Effector memory CD8-positive, alpha-beta T cell (primary cell): ENCODE results near the gene PER3.

ENCODE experiments used
- ATAC-seq: fragments of 150-1000 bp; cut with Tn5 transposase; replicated peaks from 2 replicates; pipeline ENCODE4 v1.10.0; 2021; ENCODE audit warnings: mild to moderate bottlenecking, moderate library complexity
- DNase-seq, 3 experiments: peaks; one replicate each; pipeline ENCODE4 v3.0.0; 2021
- H3K27ac Mint-ChIP-seq, 2 donors: one replicate each; pipeline ENCODE4 v1.8.0; 2022; ENCODE audit warnings: mild to moderate bottlenecking in 2 of 2, mixed read lengths in 2 of 2, moderate library complexity in 2 of 2
- H3K27me3 Mint-ChIP-seq, 2 donors: one replicate each; pipeline ENCODE4 v1.8.0; 2022; ENCODE audit warnings: mixed read lengths in 2 of 2
- H3K36me3 Mint-ChIP-seq: one replicate; pipeline ENCODE4 v1.8.0; 2022; ENCODE audit warnings: mild to moderate bottlenecking, moderate library complexity, mixed read lengths; ENCODE audit not compliant: insufficient read depth
- H3K4me1 Mint-ChIP-seq, 2 donors: one replicate each; pipeline ENCODE4 v1.8.0; 2022; ENCODE audit warnings: low read depth in 2 of 2, mixed read lengths in 2 of 2
- H3K4me3 Mint-ChIP-seq, 2 donors: one replicate each; pipeline ENCODE4 v1.8.0; 2022; ENCODE audit warnings: mild to moderate bottlenecking in 2 of 2, mixed read lengths in 2 of 2, moderate library complexity in 2 of 2
- H3K9me3 Mint-ChIP-seq, 2 donors: one replicate each; pipeline ENCODE4 v1.8.0; 2022; ENCODE audit warnings: mixed read lengths in 2 of 2

Gene PER3

DNA sequence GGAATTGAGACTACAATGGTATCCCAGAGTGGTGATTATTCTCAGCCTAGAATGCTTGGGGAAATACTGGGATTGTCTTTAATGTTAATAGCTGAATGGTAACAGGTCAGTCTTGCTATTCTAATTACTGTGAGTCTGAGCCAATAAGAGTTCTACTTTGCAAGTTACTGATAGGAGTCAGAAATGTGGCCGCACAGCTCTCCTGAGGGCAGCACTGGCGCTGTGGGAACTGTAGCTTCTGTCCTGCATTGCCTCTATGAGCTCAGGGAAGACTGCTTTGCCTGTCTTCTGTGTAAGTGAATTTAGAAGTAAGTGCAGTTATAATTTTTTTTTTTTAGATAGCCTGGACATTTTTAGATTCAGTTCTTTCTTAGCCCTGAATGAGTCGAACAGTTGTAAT lies 23.0 kb upstream of the PER3 start:
- Mint-ChIP-seq H3K36me3 (peaks cover 5% of the 10 kb centered on the region), H3K4me3 (no peak overlapping the region), H3K9me3 (no peaks in the 10 kb centered on the region), H3K27me3 (peaks cover 0 to 6% of the 10 kb centered on the region in 2 donors), H3K27ac (no peak overlapping the region), H3K4me1 (no peaks in the 10 kb centered on the region)
- DNase-seq (no peak), ATAC-seq (no peak)

DNA sequence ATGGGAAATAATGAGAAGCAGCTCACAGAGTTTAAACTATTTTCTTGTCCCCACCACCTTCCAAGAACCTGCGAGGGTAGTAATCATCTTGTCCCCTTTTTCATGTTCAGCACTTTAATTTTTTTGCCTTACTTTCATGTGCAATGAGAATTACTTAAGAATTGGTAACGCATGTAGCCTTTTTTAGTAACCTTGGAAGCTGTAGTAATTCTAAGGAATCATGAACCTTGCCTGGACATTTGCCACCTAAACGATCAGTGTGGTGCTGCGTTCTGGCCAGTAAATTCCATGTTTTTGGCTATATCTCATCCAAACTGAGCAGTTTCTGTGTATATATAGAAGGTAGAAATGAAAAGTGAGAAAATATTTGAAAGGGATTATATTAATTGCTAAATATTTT lies 16.9 kb upstream of the PER3 start:
- no peak overlapping the region for H3K27ac Mint-ChIP-seq
- peaks cover 6 to 8% of the 10 kb centered on the region in 2 donors for H3K4me1 Mint-ChIP-seq
- H3K36me3 Mint-ChIP-seq = peaks cover 10% of the 10 kb centered on the region
- peaks cover 0 to 7% of the 10 kb centered on the region in 2 donors for H3K27me3 Mint-ChIP-seq
- no peaks in the 10 kb centered on the region for H3K9me3 Mint-ChIP-seq
- H3K4me3 Mint-ChIP-seq = no peak overlapping the region
- no peak for ATAC-seq
- no peak for DNase-seq

DNA sequence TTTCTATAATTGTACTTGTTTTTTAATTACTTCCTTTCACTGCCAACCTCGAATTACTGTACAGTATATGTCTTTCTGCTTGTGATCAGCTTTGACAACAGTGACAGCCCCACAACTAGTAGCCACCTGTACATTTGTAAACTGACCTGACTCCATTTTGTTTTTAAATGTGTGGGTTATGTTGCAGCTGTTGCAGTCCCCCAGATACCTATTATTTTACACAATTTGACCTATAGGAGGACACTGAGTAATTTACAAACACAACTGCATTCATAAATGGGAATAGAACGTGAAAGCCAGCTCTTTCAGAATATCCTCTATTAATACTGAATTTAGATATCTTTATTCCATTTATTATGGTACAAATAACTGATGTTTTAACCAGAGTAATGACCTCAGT lies 15.5 kb upstream of the PER3 start:
- Mint-ChIP-seq H3K27me3 (peaks cover 0 to 7% of the 10 kb centered on the region in 2 donors), H3K4me1 (peaks cover 10 to 18% of the 10 kb centered on the region in 2 donors), H3K27ac (no peak overlapping the region), H3K4me3 (no peak overlapping the region), H3K36me3 (peaks cover 14% of the 10 kb centered on the region), H3K9me3 (no peaks in the 10 kb centered on the region)
- ATAC-seq (no peak), DNase-seq (no peak)

DNA sequence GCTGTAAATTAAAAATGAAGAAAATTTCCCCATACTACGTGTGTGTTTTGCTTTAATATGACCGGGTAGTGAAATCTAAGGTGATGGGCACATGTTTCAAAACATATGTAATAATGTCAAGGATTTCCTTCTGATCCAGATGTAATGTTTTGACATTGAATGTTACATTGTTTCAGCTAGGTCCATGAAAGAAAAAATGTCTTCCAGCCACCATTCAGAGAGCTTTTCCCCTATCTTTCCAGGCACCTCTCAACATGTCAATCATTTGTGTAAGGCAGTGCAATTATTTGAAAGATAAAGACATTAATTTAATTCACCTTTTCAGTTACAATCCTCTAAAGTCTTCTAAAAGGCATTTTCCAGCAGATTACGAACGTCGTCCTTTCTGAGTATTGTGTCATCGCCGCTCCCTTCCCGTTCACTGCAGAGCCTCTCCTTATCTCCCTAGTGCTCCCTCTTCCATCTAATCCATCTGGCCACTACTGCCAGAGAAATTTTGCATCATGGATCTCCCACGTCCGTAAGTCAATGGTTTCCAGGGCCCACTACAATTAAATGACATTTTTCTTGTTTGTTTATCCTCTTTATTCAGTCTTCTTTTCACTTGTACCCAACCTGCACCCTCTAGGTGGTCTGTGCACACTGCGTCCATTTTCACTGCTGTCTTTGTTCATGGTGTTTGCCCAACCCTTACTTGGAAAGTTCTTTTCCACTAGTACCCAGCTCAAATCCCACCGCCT lies 14.2 kb upstream of the PER3 start:
- peak overlapping the region in 1 of 2 donors; percentile 89 for H3K4me3 Mint-ChIP-seq
- H3K27me3 Mint-ChIP-seq = peaks cover 0 to 7% of the 10 kb centered on the region in 2 donors
- no peak for ATAC-seq
- no peak for DNase-seq
- no peaks in the 10 kb centered on the region for H3K9me3 Mint-ChIP-seq
- H3K4me1 Mint-ChIP-seq = peaks cover 10 to 29% of the 10 kb centered on the region in 2 donors
- peaks cover 20% of the 10 kb centered on the region for H3K36me3 Mint-ChIP-seq
- peak overlapping the region in 1 of 2 donors; percentile 88 for H3K27ac Mint-ChIP-seq

DNA sequence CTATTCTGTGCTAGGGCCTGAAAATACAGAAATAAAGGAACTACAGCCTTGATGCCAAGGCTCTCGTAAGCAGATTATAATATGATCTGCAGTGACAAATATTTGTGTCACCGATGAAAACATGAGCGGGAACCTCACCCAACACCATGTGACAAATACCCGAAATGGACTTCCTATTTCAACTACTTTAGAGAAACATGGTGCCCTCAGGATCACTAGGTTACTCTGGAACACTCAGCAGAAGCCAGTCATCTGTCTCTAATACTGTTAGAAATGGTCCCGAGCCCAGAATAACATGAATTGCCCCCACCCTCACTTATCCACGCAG lies 13.5 kb upstream of the PER3 start:
- H3K27me3 Mint-ChIP-seq = peaks cover 0 to 7% of the 10 kb centered on the region in 2 donors
- no peak for DNase-seq
- no peaks in the 10 kb centered on the region for H3K9me3 Mint-ChIP-seq
- peak overlapping the region; percentile 85 to 88 for H3K27ac Mint-ChIP-seq
- H3K4me1 Mint-ChIP-seq = peaks cover 10 to 29% of the 10 kb centered on the region in 2 donors
- H3K4me3 Mint-ChIP-seq = peak overlapping the region; percentile 89 to 92
- ATAC-seq = peak; percentile 31
- peaks cover 24% of the 10 kb centered on the region for H3K36me3 Mint-ChIP-seq

DNA sequence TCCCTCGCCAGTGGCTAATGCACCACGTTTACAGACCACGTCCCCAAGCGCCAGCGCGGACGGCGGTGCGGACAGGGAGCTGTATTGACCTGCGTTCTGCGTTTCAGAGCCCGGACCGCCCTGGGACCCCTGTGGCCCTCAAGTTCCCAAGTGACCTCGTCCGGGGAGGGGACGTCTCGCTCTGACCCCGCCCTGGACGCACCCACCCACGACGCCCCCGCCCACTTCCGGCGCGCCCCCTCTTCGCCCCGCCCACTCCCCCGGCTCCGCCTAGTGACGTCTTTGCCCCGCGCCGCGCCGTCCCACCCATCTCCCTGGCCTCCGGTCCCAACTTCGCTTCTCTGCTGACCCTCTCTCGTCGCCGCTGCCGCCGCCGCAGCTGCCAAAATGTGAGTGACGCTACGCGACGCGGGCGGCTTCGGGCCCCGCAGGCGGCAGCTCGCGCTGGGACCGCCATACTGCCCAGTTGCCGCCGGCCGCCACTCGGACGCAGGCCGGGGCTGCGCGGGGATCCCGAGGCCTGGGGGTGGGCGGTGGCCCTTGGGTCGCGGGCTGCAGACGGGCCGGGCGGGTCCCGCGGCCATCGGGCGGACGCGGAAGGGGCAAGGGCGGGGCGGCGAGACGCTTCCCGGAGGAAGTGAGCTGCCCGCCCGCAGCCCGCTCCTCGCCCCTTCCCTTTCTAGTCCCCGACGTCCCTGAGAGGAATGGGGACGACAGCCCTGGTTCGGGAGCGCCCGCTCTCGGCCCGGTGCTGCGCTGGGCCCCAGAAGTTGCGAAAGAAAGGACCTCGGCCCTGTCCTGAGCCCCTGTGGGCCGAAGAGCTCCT lies 12.9 kb upstream of the PER3 start, which contains the start of gene VAMP3:
VAMP3 (plus strand) TSS at position 300 of the 826 bp plus-strand sequence; CDS start at position 388, 88 bp downstream.
- H3K4me3 Mint-ChIP-seq = peak within 1 kb of the TSS; percentile 89 to 92
- H3K9me3 Mint-ChIP-seq = no peaks in the 10 kb centered on the region
- H3K36me3 Mint-ChIP-seq = peaks cover 22% of the 10 kb centered on the region
- H3K27me3 Mint-ChIP-seq = peaks cover 0 to 7% of the 10 kb centered on the region in 2 donors
- H3K4me1 Mint-ChIP-seq = peaks cover 10 to 29% of the 10 kb centered on the region in 2 donors
- peak within 1 kb of the TSS; percentile 85 to 88 for H3K27ac Mint-ChIP-seq
- DNase-seq (peak; percentile 77 to 79 (median 78)), ATAC-seq (peak; percentile 93)

DNA sequence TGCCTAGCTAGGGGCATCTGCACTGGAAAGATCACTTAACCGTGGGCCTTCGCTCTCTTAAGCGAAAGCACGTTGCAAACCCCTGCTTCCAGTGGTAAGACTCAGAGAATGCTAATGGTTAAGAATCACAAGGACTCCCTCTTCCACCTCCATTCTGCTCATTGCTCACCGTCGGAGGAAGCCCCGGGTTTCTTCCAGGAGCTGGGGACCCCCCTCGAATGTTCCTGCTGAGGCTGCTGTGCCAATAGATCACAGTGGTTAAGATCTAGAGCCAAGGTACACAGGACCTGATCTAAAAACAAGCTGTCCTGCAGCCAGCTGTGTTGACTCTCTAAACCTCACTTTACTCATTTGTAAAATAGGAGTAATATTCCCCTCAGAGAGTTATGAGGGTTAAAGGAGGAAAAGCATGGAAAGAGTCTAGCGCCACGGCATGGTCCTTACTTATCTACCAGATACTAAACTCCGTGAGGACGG lies 12.2 kb upstream of the PER3 start:
- peaks cover 18% of the 10 kb centered on the region for H3K36me3 Mint-ChIP-seq
- no peak for ATAC-seq
- peaks cover 0 to 7% of the 10 kb centered on the region in 2 donors for H3K27me3 Mint-ChIP-seq
- H3K4me1 Mint-ChIP-seq = peaks cover 10 to 29% of the 10 kb centered on the region in 2 donors
- no peak for DNase-seq
- peak overlapping the region; percentile 89 to 92 for H3K4me3 Mint-ChIP-seq
- no peaks in the 10 kb centered on the region for H3K9me3 Mint-ChIP-seq
- peak overlapping the region; percentile 85 to 88 for H3K27ac Mint-ChIP-seq

DNA sequence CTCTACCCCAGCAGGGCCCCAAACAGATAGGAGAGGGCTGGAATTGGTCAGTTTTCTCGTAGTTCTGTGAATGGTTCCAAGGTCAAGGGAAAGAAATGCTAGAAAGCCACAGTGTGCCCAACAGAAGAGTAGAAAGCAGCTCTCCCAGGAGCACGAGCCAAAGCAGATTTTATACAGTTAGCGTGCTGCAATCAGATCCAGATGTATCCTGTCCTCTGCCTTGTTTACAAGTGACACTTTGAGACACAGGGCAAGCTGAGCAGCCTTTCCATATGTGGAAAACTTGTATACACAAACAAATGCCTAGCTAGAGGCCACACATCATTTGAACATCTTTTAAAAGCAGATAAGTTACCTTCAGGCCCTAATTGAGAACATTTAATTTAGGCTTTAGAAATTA lies 6.5 kb upstream of the PER3 start:
- Mint-ChIP-seq H3K27me3 (no peaks in the 10 kb centered on the region), H3K36me3 (peaks cover 36% of the 10 kb centered on the region), H3K4me3 (no peak overlapping the region), H3K27ac (no peak overlapping the region), H3K4me1 (peaks cover 14 to 34% of the 10 kb centered on the region in 2 donors), H3K9me3 (no peaks in the 10 kb centered on the region)
- ATAC-seq (no peak), DNase-seq (no peak)

DNA sequence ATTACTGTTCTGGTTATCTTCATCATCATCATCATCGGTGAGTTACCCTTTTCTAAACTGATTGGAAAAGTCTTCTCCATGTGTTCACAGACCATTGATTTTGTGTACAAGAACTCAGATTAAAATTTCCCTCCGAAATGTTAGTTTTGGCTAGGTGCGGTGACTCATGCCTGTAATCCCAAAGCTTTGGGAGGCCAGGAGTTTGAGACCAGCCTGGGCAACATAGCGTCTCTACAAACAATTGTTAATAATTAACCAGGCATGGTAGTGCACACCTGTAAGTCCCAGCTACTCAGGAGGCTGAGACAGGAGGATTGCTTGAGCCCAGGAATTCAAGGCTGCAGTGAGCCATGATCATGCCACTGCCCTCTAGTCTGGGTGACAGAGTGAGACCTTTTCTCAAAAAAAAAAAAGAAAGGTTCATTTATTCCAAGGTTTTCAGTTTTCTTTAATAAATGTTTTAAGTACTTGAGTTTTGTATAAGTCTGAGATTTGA lies 5.9 kb upstream of the PER3 start:
- no peak overlapping the region for H3K4me3 Mint-ChIP-seq
- no peaks in the 10 kb centered on the region for H3K27me3 Mint-ChIP-seq
- ATAC-seq (no peak), DNase-seq (no peak)
- peaks cover 42% of the 10 kb centered on the region for H3K36me3 Mint-ChIP-seq
- no peak overlapping the region for H3K27ac Mint-ChIP-seq
- H3K9me3 Mint-ChIP-seq = no peaks in the 10 kb centered on the region
- peaks cover 19 to 30% of the 10 kb centered on the region in 2 donors for H3K4me1 Mint-ChIP-seq

DNA sequence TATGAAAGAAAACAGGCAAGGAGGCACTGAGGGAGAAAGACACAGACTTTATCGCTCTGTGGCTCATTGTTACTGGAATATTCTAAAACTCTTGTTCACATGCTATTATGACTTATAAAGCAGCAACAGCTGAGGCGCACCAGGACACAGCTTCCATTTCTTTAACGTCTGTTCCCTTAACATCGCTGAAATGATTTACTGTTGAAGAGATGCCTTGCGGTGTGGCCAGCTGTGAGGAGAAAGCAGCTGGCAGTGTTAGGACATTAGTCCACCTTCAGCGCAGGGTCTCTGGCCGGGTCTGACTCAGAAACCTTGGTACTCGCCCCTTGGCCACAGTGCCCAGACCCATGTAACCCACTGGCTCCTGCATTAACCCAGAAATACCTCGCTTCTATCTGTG lies 3.1 kb upstream of the PER3 start:
- Mint-ChIP-seq H3K27me3 (no peaks in the 10 kb centered on the region), H3K4me3 (no peak overlapping the region), H3K27ac (peak overlapping the region in 1 of 2 donors; percentile 55), H3K36me3 (peaks cover 44% of the 10 kb centered on the region), H3K9me3 (no peaks in the 10 kb centered on the region), H3K4me1 (peaks cover 15 to 20% of the 10 kb centered on the region in 2 donors)
- DNase-seq (no peak), ATAC-seq (no peak)

DNA sequence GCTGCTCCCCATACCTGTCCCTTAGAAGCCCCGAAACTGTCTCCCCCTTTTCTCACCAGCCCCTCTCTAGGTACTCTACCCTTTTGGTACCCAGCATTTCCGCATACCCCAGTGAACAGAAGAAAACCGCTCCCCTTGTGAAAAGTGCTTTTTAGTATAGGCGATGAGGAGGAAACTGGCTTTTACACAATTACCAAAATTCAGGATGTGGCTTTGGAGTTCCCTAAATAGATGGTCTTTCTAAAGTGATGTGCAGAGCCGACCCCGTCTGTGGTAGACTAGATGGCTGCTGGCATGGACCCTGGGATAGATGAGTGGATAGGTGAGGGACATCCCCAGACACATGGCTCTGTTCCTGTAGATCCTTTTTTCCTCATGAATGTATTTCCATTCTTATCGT lies 2.6 kb upstream of the PER3 start:
- Mint-ChIP-seq H3K4me1 (peaks cover 15 to 20% of the 10 kb centered on the region in 2 donors), H3K9me3 (no peaks in the 10 kb centered on the region), H3K27ac (peak overlapping the region in 1 of 2 donors; percentile 55), H3K4me3 (peak overlapping the region in 1 of 2 donors; percentile 78), H3K36me3 (peaks cover 44% of the 10 kb centered on the region), H3K27me3 (no peaks in the 10 kb centered on the region)
- DNase-seq (no peak), ATAC-seq (no peak)

DNA sequence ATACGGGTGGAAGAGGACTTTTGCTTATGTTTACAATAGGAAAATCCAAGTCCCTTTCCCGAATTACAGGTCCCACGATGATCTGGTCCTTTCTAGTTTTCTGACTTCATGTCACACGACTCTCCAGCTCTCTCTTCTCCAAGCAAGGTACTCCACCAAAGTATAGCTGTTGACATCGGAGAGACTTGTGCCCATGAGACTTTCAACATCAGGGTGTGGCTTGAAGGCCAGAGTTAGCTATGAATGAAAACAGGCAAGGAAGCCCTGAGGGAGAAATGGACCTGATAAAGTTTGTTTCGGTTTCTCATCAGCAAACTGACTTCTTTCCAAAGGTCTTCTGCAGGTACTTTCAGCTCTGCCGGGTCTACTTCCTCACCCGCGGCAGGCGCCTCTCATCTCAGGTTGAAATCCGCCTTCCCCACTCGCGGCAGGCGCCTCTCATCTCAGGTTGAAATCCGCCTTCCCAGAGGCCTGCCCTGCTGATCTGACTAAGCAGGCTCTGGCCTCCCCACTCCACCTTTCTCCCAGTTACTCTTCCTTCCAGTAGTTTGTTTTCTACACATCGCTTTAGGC lies 2.1 kb upstream of the PER3 start:
- Mint-ChIP-seq H3K4me1 (peaks cover 15 to 20% of the 10 kb centered on the region in 2 donors), H3K36me3 (peaks cover 44% of the 10 kb centered on the region), H3K4me3 (peak overlapping the region; percentile 62 to 78), H3K27me3 (no peaks in the 10 kb centered on the region), H3K27ac (peak overlapping the region in 1 of 2 donors; percentile 36), H3K9me3 (no peaks in the 10 kb centered on the region)
- ATAC-seq (no peak), DNase-seq (no peak)

DNA sequence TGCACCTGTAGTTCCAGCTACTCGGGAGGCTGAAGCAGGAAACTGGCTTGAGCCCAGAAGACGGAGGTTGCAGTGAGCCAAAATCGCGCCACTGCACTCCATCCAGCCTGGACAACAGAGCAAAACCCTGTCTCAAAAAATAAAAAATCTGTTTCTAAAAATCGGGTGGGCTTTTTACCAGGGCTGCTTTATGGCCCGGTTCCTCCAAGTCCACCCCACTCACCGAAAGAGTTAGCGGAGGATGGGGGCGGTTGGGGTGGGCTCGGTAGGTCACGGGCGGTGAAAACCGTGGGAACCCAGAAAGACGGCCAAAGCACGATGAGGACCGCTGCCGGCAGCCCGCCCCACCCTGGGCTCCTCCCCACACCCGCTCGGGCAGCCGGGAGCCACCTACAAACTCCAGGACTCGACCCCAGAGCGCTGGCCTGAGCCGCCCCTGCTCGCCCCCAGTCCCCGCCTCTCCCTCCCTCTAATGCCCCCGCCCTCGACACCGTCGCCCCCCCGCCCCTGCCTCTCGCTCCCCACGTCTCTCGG lies 846 bp upstream of the PER3 start:
- H3K4me3 Mint-ChIP-seq = peak overlapping the region; percentile 62 to 78
- peak in 1 of 3 experiments; percentile 19 for DNase-seq
- H3K27me3 Mint-ChIP-seq = no peaks in the 10 kb centered on the region
- ATAC-seq = peak; percentile 13
- H3K27ac Mint-ChIP-seq = peak overlapping the region; percentile 58 to 78
- H3K9me3 Mint-ChIP-seq = no peaks in the 10 kb centered on the region
- peaks cover 35% of the 10 kb centered on the region for H3K36me3 Mint-ChIP-seq
- peaks cover 15 to 20% of the 10 kb centered on the region in 2 donors for H3K4me1 Mint-ChIP-seq
